Fibroblast of villous mesenchyme (primary cell): Measurements from ENCODE around the gene EZH1. TPM values are rescaled to one million over a fixed set of nuclear protein-coding genes. Genes with fewer than 3 reads are reported as not detected.
A peak's percentile ranks its signal among the peaks of the same experiment; 100 is the strongest.

ENCODE experiments used
- DNase-seq: peaks from one replicate; pipeline ENCODE4 v3.0.0-alpha.2; 2010; ENCODE audit warnings: low read depth
- H3K4me3 ChIP-seq: 2 replicates; pipeline ENCODE4 v1.5.1; 2011; ENCODE audit warnings: low read depth, mild to moderate bottlenecking, low read length
- CTCF ChIP-seq: IDR thresholded peaks from 2 replicates; pipeline ENCODE4 v1.5.1; 2012; ENCODE audit warnings: low read depth, mild to moderate bottlenecking, low read length; ENCODE audit not compliant: insufficient read depth
- total RNA-seq: library from RNA; depleted of rRNA; stranded (reverse); fragments of >200 nt; gene quantifications from 2 replicates; pipeline ENCODE4 v1.2.3, GENCODE V29; 2012

Gene EZH1
- total RNA-seq, 1 donor, result 22.0 TPM

- DNase-seq, result no peak
- no peak for TF ChIP-seq CTCF
- no peak overlapping the region for H3K4me3 ChIP-seq
These were observed 38.9 kb upstream of the EZH1 start for GRCh38 chr17:42783791-42784138.

GRCh38 chr17:42783062-42783790, 38.4 kb upstream of the EZH1 start:
- no peak overlapping the region for H3K4me3 ChIP-seq
- no peak for TF ChIP-seq CTCF
- DNase-seq, result peak; percentile 59

GRCh38 chr17:42782166-42783061, 37.6 kb upstream of the EZH1 start:
- DNase-seq, result no peak
- TF ChIP-seq CTCF, result no peak
- peak overlapping the region; percentile 63 for H3K4me3 ChIP-seq

- TF ChIP-seq CTCF, result no peak
- H3K4me3 ChIP-seq, result peak overlapping the region; percentile 63
- no peak for DNase-seq
These were observed 36.9 kb upstream of the EZH1 start for GRCh38 chr17:42781639-42782165.

GRCh38 chr17:42780851-42781638, 36.2 kb upstream of the EZH1 start:
- H3K4me3 ChIP-seq, result peak overlapping the region; percentile 63

More at GRCh38 chr17:42780851-42781638, 36.2 kb upstream of the EZH1 start:
- no peak for TF ChIP-seq CTCF
- DNase-seq, result no peak
